OCI-LY3 (cell line): Measurements from ENCODE around the gene CDA.

ENCODE experiments used
- CTCF ChIP-seq: fragments of 200-600, 300-600 bp; sonication (generic); IDR thresholded peaks from 2 replicates; pipeline ENCODE4 v1.5.1; 2014; ENCODE audit warnings: antibody characterized with exemption, low read length, low read depth
- EZH2phosphoT487 ChIP-seq: fragments of 200-600 bp; shearing (Covaris generic); IDR thresholded peaks from 2 replicates; pipeline ENCODE4 v1.6.1; 2018; ENCODE audit warnings: antibody characterized with exemption, mixed run types, low read depth

- TF ChIP-seq CTCF (no peak), EZH2phosphoT487 (no peak)
Measured at GRCh38 chr1:20630729-20631128, 41.8 kb downstream of the CDA start.
